H1 (cell line): ENCODE results near the gene SLC46A3.

Experiments used
- ATF3 ChIP-seq: IDR thresholded peaks from 2 replicates; pipeline ENCODE4 v1.6.1; 2011; ENCODE audit warnings: low read depth, mild to moderate bottlenecking, low read length; ENCODE audit not compliant: insufficient read depth
- CBX8 ChIP-seq: fragments of 300-800, 300-1000 bp; sonication (generic); IDR thresholded peaks from 2 replicates; pipeline ENCODE4 v1.7.1; 2016; ENCODE audit warnings: low read depth, low read length, borderline replicate concordance
- HDAC2 ChIP-seq, 2 experiments: fragments of 300-600 bp in 1 of 2; sonication (generic) in 1 of 2; IDR thresholded peaks; 2 replicates each; pipeline ENCODE4 v1.6.1; 2011 to 2012; ENCODE audit warnings: low read depth in 2 of 2, low read length in 2 of 2, mild to moderate bottlenecking in 2 of 2, moderate library complexity in 2 of 2, borderline replicate concordance in 1 of 2, inconsistent platforms in 1 of 2
- JUN ChIP-seq: IDR thresholded peaks from 2 replicates; pipeline ENCODE4 v1.6.1; 2011; ENCODE audit warnings: low read depth, mild to moderate bottlenecking, improper control_type of control experiment, low read length
- TF ChIP-seq, protein P1 (sequence below), 3 experiments: IDR thresholded peaks; 1 replicate in 2 of 3; 2 replicates in 1 of 3; pipeline versions ENCODE4 v1.5.1 to v1.6.1; 2011; ENCODE audit warnings: low read length in 3 of 3, mild to moderate bottlenecking in 3 of 3, inconsistent platforms in 2 of 3, low read depth in 1 of 3, moderate library complexity in 1 of 3; ENCODE audit not compliant: insufficient read depth in 1 of 3; ENCODE audit errors: control extremely low read depth in 1 of 3

DNA sequence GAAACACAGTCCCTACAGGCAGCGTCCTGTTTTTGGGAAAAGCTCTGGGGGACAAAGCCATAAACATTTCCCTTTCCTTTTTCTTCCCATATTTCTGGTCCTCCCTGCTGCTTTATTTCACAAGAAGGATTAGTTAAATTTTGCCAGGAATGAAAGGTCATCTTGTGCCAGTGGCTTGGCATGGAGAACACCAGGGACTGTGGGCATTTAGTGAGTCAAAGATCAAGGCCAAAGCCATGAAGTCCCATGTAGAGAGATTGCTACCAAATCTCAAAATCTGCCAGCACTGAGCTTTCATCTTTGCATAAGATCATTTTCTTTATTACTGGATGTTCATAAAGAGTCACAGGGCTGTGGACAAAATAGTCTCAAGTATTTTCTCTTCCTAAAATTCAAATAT is 29.1 kb upstream of the SLC46A3 start:
- TF ChIP-seq JUN = no peak
- TF ChIP-seq, protein P1, sequence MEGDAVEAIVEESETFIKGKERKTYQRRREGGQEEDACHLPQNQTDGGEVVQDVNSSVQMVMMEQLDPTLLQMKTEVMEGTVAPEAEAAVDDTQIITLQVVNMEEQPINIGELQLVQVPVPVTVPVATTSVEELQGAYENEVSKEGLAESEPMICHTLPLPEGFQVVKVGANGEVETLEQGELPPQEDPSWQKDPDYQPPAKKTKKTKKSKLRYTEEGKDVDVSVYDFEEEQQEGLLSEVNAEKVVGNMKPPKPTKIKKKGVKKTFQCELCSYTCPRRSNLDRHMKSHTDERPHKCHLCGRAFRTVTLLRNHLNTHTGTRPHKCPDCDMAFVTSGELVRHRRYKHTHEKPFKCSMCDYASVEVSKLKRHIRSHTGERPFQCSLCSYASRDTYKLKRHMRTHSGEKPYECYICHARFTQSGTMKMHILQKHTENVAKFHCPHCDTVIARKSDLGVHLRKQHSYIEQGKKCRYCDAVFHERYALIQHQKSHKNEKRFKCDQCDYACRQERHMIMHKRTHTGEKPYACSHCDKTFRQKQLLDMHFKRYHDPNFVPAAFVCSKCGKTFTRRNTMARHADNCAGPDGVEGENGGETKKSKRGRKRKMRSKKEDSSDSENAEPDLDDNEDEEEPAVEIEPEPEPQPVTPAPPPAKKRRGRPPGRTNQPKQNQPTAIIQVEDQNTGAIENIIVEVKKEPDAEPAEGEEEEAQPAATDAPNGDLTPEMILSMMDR (IDR thresholded peaks at IDR 0.05; ENCODE audit: control extremely low read depth in 1 of 3, insufficient read depth in 1 of 3, low read depth in 1 of 3, low read length in 3 of 3) = no peak
- no peak for TF ChIP-seq CBX8
- TF ChIP-seq HDAC2 (IDR thresholded peaks at IDR 0.05; ENCODE audit: borderline replicate concordance in 1 of 2, low read depth in 2 of 2, low read length in 2 of 2) = no peak
- no peak for TF ChIP-seq ATF3
